ENCODE measurements around the gene GAS2L1.

- TF ChIP-seq CTCF (IDR thresholded peaks at IDR 0.05) (no peak), POLR2A (IDR thresholded peaks at IDR 0.05) (no peak)
Measured at GRCh38 chr22:29326481-29326880, 20.0 kb downstream of the GAS2L1 start.

All from body of pancreas (tissue), 4 donors.